Measurements from ENCODE around the gene PSMA3. TPM values are rescaled to one million over a fixed set of nuclear protein-coding genes. Genes with fewer than 3 reads are reported as not detected.

The PSMA3 gene
- total and polyA plus RNA-seq, 2 of the 8 experiments (the other 6 are each of a cell fraction or from before 2014, with no cell fraction given): 285 to 507 TPM

- no peak for FAIRE-seq
- Histone ChIP-seq H2AFZ (ENCODE audit: low read length) (no peak overlapping the region), H2BK15ac (ENCODE audit: low read length) (no peak overlapping the region), H2AK5ac (ENCODE audit: low read depth, low read length) (no peak overlapping the region), H3K9me3 (ENCODE audit: insufficient read depth in 2 of 2, low read depth in 1 of 2, low read length in 1 of 2) (no peaks in the 10 kb centered on the region), H3K36me3 (ENCODE audit: control insufficient read depth in 2 of 4, insufficient read depth in 4 of 4, low read length in 3 of 4) (peaks cover 0 to 4% (median 2%) of the 10 kb centered on the region in 4 experiments; a peak in 4 of 8 replicates), H3K23me2 (ENCODE audit: low read depth, low read length) (peaks cover 2% of the 10 kb centered on the region; the same call in 1 of the 2 replicates), H3K56ac (replicated peaks; ENCODE audit: insufficient read length, low read depth, low read length) (peak overlapping the region; percentile 63), H4K20me1 (replicated peaks in 1 of 2; ENCODE audit: control insufficient read depth in 1 of 2, insufficient read depth in 2 of 2, low read length in 2 of 2) (peaks cover 6 to 8% of the 10 kb centered on the region in 2 experiments), H3K79me1 (ENCODE audit: low read depth, low read length) (no peaks in the 10 kb centered on the region), H3K4ac (replicated peaks; ENCODE audit: insufficient read length, low read depth, low read length) (no peak overlapping the region), H4K8ac (ENCODE audit: extremely low read depth, insufficient read depth, low read length) (no peak overlapping the region), H3K79me2 (ENCODE audit: control insufficient read depth in 1 of 2, insufficient read depth in 2 of 2, low read length in 2 of 2) (peaks cover 15 to 57% of the 10 kb centered on the region in 2 experiments), H3K18ac (ENCODE audit: extremely low read depth, low read length) (no peak overlapping the region), H2BK12ac (ENCODE audit: low read depth, low read length) (no peak overlapping the region), H4K91ac (replicated peaks; ENCODE audit: insufficient read length, low read length) (no peak overlapping the region), H3K23ac (ENCODE audit: insufficient read length) (no peak overlapping the region), H4K5ac (ENCODE audit: insufficient read length, low read depth, low read length) (no peak overlapping the region), H3K4me2 (ENCODE audit: insufficient read depth in 1 of 2, low read depth in 2 of 2, low read length in 2 of 2) (peak overlapping the region; percentile 41 to 68), H2BK20ac (ENCODE audit: low read length) (no peak overlapping the region), H3K4me1 (replicated peaks in 1 of 4; ENCODE audit: control insufficient read depth in 3 of 4, insufficient read depth in 4 of 4, low read length in 3 of 4) (peaks cover 0 to 5% (median 0%) of the 10 kb centered on the region in 4 experiments; a peak in 1 of 7 replicates), H3K27ac (ENCODE audit: low read depth, low read length) (peak overlapping the region; percentile 92; the same call in 1 of the 2 replicates), H3K9ac (replicated peaks in 1 of 4; ENCODE audit: extremely low read depth in 1 of 4, low read depth in 3 of 4, low read length in 3 of 4) (peak overlapping the region; percentile 94 to 96 (median 96)), H2BK5ac (ENCODE audit: low read depth, low read length) (no peak overlapping the region), H2BK120ac (replicated peaks; ENCODE audit: low read depth, low read length) (no peak overlapping the region), H3K4me3 (ENCODE audit: extremely low read depth in 1 of 4, insufficient read depth in 2 of 4, low read depth in 3 of 4, low read length in 4 of 4) (peak overlapping the region; percentile 84 to 97 (median 88)), H3K27me3 (replicated peaks in 1 of 4; ENCODE audit: control insufficient read depth in 3 of 4, extremely low read depth in 1 of 4, insufficient read depth in 3 of 4, low read length in 3 of 4) (no peaks in the 10 kb centered on the region), H3K14ac (ENCODE audit: insufficient read length) (no peak overlapping the region)
- TF ChIP-seq POLR2A (IDR thresholded peaks at IDR 0.05; ENCODE audit: control extremely low read depth in 1 of 2, low read depth in 2 of 2, low read length in 2 of 2) (no peak), KDM5A (IDR thresholded peaks at IDR 0.05; ENCODE audit: low read length) (no peak), NRF1 (IDR thresholded peaks at IDR 0.05; ENCODE audit: low read depth, low read length) (no peak), SP1 (IDR thresholded peaks at IDR 0.05; ENCODE audit: low read depth, low read length) (no peak), BRCA1 (IDR thresholded peaks at IDR 0.05; ENCODE audit: low read depth, low read length) (no peak), HDAC2 (IDR thresholded peaks at IDR 0.05; ENCODE audit: borderline replicate concordance in 1 of 2, low read depth in 2 of 2, low read length in 2 of 2) (no peak), SP4 (IDR thresholded peaks at IDR 0.05; ENCODE audit: low read length) (no peak), USF2 (IDR thresholded peaks at IDR 0.05; ENCODE audit: low read length) (no peak), TBP (IDR thresholded peaks at IDR 0.05; ENCODE audit: low read depth, low read length) (no peak)
- DNase-seq (ENCODE audit: low read depth in 1 of 2, low spot score in 2 of 2): no peak
- ChIA-PET POLR2A (ENCODE audit: partially characterized antibody) (interaction anchor here (0.8 to 4.4 kb wide), 16 partner anchors 9 to 182 kb away, joined by 3 to 34 read pairs (median 7); partner anchors contain the start of genes ACTR10, ARID4A, KIAA0586 and TIMM9), CTCF (ENCODE audit: partially characterized antibody) (interaction anchor here (0.8 to 2.6 kb wide), 4 partner anchors 13 to 137 kb away, joined by 3 to 8 read pairs (median 4); no protein-coding TSS in a partner anchor)
- WGBS, 2 experiments (ENCODE audit: extremely low coverage in 1 of 2, insufficient coverage in 1 of 2, insufficient read length in 1 of 2, insufficient replicate concordance in 2 of 2, low coverage in 1 of 2, low lambda C conversion rate in 2 of 2, missing lambda C conversion rate in 1 of 2): 17% methylated on average over 3 of the region's 3 CpGs; no CpG with 5 or more reads in 1 of the 2 experiments
Observed at GRCh38 chr14:58245562-58245961, 919 bp downstream of the PSMA3 start.
